GM12878 (cell line): ENCODE data around the gene RBM19.

Experiments
- CTCF ChIP-seq, 3 experiments: IDR thresholded peaks in 2 of 3; conservative IDR thresholded peaks in 1 of 3; 2 replicates each; pipeline ENCODE4 v1.5.1; 2011; ENCODE audit warnings: low read depth in 3 of 3, low read length in 3 of 3, mild to moderate bottlenecking in 3 of 3, control low read depth in 2 of 3, moderate library complexity in 2 of 3, inconsistent platforms in 1 of 3, mixed read lengths in 1 of 3; ENCODE audit not compliant: control insufficient read depth in 2 of 3, insufficient read depth in 1 of 3; ENCODE audit errors: extremely low read depth in 1 of 3
- EZH2 ChIP-seq: IDR thresholded peaks from 2 replicates; pipeline ENCODE4 v1.6.1; 2012; ENCODE audit warnings: low read depth, mild to moderate bottlenecking, control low read depth, inconsistent platforms, low read length, borderline replicate concordance; ENCODE audit not compliant: control insufficient read depth
- IRF3 ChIP-seq: fragments of 450-650 bp; IDR thresholded peaks from 2 replicates; pipeline ENCODE4 v1.6.1; 2014; ENCODE audit warnings: mild to moderate bottlenecking
- JUNB ChIP-seq: IDR thresholded peaks from 2 replicates; pipeline ENCODE4 v1.6.1; 2016; ENCODE audit warnings: antibody characterized with exemption, mild to moderate bottlenecking
- LARP7 ChIP-seq: fragments of 450-650 bp; IDR thresholded peaks from 2 replicates; pipeline ENCODE4 v1.6.1; 2017; ENCODE audit warnings: mild to moderate bottlenecking
- NFIC ChIP-seq: IDR thresholded peaks from 2 replicates; pipeline ENCODE4 v1.6.1; 2012; ENCODE audit warnings: low read depth, mild to moderate bottlenecking, inconsistent platforms, low read length, moderate library complexity
- NRF1 ChIP-seq: conservative IDR thresholded peaks from 2 replicates; pipeline ENCODE4 v1.6.1; 2011; ENCODE audit warnings: mild to moderate bottlenecking, low read depth, low read length, improper control_type of control experiment
- POLR2A ChIP-seq: IDR thresholded peaks from 2 replicates; pipeline ENCODE4 v1.6.1; 2011; ENCODE audit warnings: low read depth, mild to moderate bottlenecking, low read length
- USF2 ChIP-seq: IDR thresholded peaks from 2 replicates; pipeline ENCODE4 v1.6.1; 2011; ENCODE audit warnings: low read depth, low read length, improper control_type of control experiment, borderline replicate concordance
- YY1 ChIP-seq: IDR thresholded peaks from 2 replicates; pipeline ENCODE4 v1.6.1; 2011; ENCODE audit warnings: low read depth, mild to moderate bottlenecking, low read length
- ZNF217 ChIP-seq: fragments of 450-650 bp; IDR thresholded peaks from 2 replicates; pipeline ENCODE4 v1.6.1; 2017; ENCODE audit warnings: antibody characterized with exemption, mild to moderate bottlenecking

DNA sequence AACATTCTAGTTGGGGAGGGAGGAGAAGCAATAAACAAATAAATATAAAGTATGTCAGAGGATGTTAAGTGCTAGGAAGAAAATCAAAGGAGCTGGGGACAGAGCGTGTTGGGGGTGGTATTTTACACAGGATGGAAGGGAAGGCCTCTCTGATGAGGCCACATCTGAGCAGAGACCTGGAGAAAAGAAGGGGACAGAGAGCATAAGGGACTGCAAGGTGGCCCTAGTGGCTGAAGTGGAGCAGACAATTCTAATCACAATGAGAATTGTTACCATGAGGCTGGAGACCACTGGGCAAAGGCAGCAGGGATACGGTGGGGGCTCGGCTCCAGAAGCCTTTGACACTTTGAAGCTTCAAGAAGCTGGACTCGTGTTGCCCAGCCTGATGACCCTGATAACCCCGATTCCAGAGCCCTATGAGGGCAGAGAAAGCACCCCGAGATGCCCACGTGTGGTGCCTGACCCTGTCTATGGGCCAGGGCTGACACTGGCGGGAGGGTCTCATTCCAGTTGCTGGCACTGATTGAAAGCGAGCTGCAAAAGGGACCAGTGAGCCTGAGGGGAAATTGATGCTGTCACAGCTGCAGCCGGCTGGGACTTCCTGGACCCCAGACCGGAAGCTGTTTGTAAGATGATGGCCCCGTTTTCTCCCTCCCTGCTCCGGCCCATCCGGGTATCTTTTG is 169.1 kb downstream of the RBM19 start:
- TF ChIP-seq JUNB (no peak), POLR2A (no peak), LARP7 (no peak), CTCF (IDR thresholded peaks at IDR 0.05 in 2 of 3, conservative IDR thresholded peaks at IDR 0.05 in 1 of 3; ENCODE audit: control insufficient read depth in 2 of 3, extremely low read depth in 1 of 3, insufficient read depth in 1 of 3, low read depth in 3 of 3, low read length in 3 of 3) (no peak), USF2 (no peak), EZH2 (no peak), IRF3 (no peak), YY1 (no peak), NRF1 (no peak), ZNF217 (no peak), NFIC (no peak)
